ENCODE measurements around the gene ACOT9.

GRCh38 chrX:23770142-23770541 lies 27.1 kb upstream of the ACOT9 start:
- TF ChIP-seq, protein P1, sequence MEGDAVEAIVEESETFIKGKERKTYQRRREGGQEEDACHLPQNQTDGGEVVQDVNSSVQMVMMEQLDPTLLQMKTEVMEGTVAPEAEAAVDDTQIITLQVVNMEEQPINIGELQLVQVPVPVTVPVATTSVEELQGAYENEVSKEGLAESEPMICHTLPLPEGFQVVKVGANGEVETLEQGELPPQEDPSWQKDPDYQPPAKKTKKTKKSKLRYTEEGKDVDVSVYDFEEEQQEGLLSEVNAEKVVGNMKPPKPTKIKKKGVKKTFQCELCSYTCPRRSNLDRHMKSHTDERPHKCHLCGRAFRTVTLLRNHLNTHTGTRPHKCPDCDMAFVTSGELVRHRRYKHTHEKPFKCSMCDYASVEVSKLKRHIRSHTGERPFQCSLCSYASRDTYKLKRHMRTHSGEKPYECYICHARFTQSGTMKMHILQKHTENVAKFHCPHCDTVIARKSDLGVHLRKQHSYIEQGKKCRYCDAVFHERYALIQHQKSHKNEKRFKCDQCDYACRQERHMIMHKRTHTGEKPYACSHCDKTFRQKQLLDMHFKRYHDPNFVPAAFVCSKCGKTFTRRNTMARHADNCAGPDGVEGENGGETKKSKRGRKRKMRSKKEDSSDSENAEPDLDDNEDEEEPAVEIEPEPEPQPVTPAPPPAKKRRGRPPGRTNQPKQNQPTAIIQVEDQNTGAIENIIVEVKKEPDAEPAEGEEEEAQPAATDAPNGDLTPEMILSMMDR (IDR thresholded peaks at IDR 0.05): no peak
- TF ChIP-seq POLR2A (IDR thresholded peaks at IDR 0.05) (no peak), POLR2AphosphoS5 (IDR thresholded peaks at IDR 0.05) (no peak)

Data from gastroesophageal sphincter (tissue), 3 donors.